Prostate gland (tissue), 2 donors: ENCODE data around the gene FUZ.

ENCODE experiments used
- CTCF ChIP-seq, 4 experiments: fragments of 200-600 bp in 2 of 4; fragments of 450-650 bp in 2 of 4; sonication (generic) in 2 of 4; IDR thresholded peaks; 1 replicate in 3 of 4; 2 replicates in 1 of 4; pipeline ENCODE4 v1.5.1; 2016 to 2019; ENCODE audit warnings: antibody characterized with exemption in 4 of 4, mild to moderate bottlenecking in 2 of 4, moderate library complexity in 2 of 4
- POLR2A ChIP-seq: fragments of 450-650 bp; IDR thresholded peaks from one replicate; pipeline ENCODE4 v1.6.1; 2016; ENCODE audit warnings: antibody characterized with exemption, mild to moderate bottlenecking
- POLR2AphosphoS5 ChIP-seq: sonication (generic); formaldehyde crosslinking; IDR thresholded peaks from one replicate; pipeline ENCODE4 v1.6.1; 2017; ENCODE audit warnings: antibody characterized with exemption

DNA sequence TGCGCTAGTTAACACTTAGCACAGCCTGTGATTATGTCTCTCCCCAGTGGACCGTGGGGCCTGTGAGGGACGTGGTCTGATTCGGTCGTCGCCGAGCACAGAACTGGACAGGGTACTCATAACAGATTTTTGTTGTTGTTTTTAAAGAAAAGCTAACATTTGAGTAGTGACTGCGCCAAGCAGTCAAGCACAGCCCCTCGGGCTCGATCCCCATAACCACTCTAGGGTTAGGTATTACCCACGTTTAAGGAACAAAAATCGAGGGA lies 37.1 kb upstream of the FUZ start:
- TF ChIP-seq CTCF (IDR thresholded peaks at IDR 0.05), result no peak
- TF ChIP-seq POLR2A, result no peak
- no peak for TF ChIP-seq POLR2AphosphoS5
